HG03108 (cell line): ENCODE results near the gene JPH4.

Experiments used
- ATAC-seq: cut with Tn5 transposase; IDR thresholded peaks from one replicate; pipeline ENCODE4 v1.9.1; 2021; ENCODE audit warnings: moderate library complexity; ENCODE audit not compliant: unreplicated experiment

Gene JPH4

GRCh38 chr14:23578560-23579310, at the start of gene JPH4:
Gene JPH4, minus strand, starts transcription at chr14:23578790. Its CDS starts 1,337 bp downstream, at chr14:23577453.
- no peak for ATAC-seq

GRCh38 chr14:23627961-23628360, 49.4 kb upstream of the JPH4 start:
- no peak for ATAC-seq

DNA sequence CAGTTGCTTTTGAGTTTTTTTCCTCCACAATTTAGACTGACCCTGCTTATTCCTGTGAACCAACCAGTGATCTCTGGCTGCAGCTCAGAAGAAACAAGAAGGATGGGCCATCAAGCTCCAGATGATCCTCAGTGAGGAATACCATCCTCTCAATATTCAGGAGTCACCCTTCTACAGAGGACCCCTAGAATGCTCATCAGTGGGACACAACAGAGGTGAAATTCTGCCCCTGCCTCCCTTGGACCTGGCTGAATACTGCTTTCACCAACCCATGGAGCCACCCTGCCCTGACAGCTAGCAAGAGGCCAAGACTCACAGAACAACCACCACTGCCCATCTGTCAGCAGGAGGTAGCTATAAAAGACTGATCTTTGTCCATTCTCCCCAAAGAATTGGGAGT, 48.4 kb upstream of the JPH4 start:
- no peak for ATAC-seq

GRCh38 chr14:23624830-23625404, 46.3 kb upstream of the JPH4 start:
- no peak for ATAC-seq

DNA sequence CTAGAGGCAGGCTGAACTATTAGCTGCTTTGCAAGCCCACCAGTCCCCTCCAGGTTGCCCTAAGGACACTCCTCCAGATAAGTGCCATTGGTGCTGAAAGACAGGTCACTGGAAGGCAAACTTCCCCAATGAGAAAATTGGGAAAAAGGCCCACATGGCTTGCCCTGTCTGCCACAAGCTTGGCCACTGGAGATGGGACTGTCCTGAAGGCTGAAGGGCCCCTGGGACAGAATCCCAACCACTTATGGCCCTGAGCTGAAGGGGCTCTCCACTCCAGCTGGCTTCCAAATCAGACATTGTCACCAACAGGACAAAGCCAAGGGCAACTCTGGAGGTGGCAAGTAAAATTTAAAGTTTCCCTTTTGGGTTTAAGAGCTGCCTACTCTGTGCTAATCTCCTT, 45.4 kb upstream of the JPH4 start:
- ATAC-seq: no peak

GRCh38 chr14:23622990-23623389, 44.4 kb upstream of the JPH4 start:
- ATAC-seq: no peak

DNA sequence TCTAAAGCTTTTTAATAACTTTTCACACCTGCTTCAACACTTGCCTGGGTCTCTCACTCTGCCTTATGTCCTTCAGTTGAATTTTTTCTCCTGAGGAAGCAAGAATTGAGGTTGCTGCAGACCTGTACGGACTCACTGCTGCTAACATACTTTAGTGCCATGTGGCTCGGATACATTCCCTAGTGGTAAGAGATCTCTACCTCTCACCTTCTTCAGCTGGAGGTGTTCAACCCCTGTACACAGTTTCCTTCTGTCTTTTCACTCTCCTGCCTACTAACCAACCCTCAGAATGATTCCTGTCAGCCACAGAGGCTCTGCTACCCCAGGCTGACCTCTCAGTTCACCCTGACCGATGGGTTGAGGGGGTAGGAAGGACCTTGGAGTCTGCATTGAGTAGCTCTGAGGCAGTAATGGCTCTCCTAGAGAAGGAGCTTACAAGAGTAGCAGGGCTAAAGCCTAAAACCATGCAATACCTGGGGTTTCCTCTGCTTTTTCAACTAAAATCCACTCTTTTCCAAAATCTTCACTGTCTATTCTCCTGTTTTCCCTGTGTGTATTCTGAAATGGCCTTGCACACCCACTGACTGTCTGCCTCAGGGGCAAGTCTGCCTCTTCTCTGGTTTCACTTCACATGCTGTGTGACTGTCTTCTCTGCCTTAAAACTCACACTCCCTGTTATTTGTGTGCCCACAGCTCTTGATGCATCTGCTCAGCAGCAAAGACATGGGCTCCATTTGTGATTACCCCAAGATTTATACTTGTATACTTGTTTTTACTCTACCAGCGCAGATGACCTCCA, 43.5 kb upstream of the JPH4 start:
- no peak for ATAC-seq

DNA sequence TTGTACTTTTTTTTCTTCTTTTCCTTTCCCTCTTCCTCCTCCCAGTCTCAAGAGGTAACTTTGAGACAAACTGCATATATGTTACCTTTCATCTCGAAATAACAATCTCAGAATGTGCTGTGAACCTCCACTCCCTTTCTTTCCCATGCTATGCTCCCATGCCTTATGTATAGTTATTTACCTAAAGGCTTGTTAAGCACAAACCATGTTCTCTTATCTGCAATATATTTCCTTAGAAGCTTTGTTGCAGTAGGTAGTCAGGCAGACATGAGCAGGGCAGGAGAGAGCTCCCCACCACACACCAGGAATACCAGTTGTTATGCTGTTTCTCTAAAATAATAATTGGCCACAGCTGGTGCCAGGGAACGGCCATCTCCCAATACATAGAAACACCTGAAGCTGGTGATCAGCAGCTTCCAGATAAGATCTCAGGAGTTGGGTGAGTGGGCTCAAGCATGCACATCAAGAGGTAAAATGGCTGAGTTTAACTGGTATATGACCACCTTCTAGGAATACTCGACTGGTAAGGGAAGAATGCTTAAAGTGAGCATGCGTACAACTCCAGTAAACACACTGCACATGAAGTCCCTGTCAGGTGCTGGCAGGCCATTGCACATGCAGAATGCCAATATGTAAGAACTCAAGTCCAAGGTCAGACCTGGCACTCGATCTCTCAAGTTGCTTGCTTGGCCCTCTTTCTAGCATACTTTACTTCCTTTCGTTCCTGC, 42.8 kb upstream of the JPH4 start:
- ATAC-seq: no peak

- ATAC-seq: no peak
Observed at GRCh38 chr14:23620177-23620702, 41.6 kb upstream of the JPH4 start.

- ATAC-seq: no peak
Observed at GRCh38 chr14:23618415-23618988, 39.9 kb upstream of the JPH4 start.

DNA sequence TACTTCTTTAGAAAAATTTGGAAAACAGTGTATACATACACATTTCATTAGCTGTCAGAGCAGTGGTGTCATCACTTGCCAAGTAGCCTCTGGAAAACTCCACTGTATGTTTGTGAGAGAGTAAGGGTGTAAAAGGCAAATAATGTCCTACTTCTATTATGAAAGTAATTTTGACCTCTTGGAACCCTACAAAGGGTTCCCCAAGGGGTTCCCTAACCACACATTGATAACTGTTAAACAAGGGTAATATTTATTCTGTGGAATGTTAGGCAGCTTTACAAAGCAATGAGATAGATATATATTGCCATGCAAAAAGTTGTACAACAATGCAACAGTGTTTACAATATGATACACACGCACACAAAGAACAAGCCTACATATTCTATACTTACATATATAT, 38.9 kb upstream of the JPH4 start:
- ATAC-seq: no peak

DNA sequence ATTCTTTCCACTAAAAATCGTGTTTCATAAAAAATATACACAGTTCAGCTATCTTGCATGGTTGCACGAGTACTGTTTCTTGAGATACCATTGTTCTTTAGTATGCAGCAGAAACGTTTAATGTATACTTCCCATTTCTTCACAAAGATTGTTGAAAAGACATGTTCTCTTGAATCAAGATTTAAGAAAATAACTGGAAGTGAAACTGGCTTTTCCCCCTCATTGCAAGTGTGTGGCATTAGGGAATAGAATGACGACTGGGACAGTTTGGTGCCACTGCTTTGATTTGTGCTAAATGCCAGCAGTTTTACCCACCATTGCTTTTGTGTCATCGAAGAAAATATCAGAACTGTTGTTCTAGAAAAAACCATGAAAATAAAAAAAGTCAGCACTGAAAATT, 37.3 kb upstream of the JPH4 start:
- ATAC-seq: no peak

DNA sequence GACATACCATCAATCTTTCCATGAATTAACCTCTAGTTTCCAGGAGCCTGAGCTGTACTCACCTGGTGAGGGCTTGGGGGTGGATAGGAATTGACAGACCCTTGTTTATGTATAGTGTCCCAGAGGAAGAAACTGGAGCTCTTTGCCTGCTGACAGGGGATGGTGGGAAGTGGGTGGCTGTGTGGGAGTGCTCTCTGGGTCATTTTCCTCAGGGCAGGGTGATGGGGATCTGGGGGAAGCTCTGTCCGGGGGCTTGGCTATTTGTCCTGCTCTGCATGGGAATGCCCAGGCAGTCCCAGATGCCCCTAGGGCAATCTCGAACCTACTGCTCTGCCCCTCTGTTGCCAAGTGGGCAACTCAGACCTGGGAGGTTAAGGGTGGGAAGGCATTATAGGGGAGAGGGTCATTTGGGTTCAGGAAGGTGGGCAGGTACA, 35.8 kb upstream of the JPH4 start:
- ATAC-seq: no peak

DNA sequence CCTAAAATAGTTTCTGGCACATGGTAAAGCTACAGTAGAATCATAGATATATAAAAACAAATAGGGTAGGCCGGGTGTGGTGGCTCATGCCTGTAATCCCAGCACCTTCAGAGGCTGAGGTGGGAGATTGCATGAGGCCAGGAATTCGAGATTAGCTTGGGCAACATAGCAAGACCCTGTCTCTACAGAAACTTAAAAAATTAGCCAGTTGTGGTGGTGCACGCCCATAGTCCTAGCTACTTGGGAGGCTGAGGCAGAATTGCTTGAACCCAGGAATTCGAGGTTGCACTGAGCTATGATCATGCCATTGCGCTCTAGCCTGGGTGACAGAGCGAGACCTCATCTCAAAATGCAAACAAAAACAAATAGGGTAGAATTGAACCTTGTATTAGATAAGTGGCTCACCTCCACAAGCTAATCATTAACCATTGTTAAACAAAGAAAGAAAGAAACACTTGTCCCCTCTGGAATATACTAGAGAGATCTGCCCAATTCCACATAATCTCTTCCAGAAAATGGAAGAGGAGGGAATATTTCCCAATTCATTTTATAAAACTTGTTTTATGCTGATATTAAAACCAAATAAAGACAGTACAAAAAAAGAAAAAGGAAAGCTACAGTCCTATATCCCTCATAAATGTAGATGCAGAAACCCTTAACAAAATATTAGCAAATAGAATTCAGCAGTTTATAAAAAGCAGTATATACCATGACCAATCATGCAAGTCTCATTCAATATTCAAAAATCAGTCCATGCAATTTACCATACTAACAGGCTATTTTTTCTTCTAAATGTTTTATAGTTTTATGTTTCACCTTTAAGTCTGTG, 34.9 kb upstream of the JPH4 start:
- ATAC-seq: no peak

DNA sequence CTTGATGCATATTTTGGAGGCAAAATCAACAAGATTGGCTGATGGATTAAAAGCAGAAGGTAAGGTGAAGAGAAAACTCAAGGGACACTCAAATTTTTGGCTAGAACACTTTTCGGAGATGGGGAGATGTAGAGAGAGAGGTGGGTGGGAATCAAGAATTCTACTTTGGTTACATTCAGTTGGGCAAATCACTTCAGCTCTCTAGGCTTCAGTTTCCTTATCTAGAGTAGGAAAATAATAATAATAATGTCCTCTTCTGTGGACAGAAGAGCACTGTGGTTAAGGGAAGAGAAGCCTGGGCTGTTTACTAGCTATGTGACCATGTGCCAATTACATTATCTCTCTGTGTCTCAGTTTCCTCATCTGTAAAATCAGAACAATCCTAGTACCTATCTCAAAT, 34.2 kb upstream of the JPH4 start:
- no peak for ATAC-seq

DNA sequence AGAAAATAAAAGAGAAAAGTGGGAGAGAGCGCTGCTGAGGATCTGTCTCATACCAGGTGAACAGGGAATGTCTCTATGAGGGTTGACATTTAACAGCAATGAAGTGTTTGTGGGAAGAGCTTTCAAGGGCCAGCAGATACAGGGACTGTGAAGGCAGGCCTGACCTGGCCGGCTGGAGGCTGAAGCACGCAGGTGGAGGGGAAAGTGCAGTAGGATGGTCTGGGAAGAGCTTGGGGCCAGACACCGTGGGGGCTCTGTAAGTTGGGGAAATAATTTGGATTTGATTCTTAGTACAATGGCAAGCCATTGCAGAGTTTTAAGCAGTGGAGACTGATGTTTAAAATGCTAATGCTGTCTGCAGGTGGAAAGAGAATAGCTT, 33.8 kb upstream of the JPH4 start:
- ATAC-seq: no peak

DNA sequence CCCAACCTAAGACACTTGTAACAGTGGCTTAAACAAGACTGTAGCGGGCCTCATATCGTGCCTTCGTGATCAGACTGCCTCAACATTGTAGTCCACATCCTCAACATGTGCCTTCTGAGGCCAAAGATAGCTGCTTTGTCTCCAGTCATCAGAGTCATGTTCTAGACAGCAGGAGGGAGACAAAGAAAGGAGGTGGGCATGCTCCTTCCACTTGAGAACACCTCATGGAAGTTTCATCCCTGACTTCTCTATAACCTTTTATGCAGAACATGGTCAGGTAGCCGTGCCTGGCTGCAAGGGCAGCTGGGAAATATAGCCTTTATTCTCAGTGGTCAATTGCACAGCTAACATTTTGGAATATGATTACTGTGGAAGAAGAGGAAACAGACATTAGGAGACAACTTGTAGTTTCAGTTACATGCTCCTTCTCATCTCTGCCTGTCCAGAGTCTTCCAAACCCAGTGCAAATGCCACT, 32.3 kb upstream of the JPH4 start:
- no peak for ATAC-seq

DNA sequence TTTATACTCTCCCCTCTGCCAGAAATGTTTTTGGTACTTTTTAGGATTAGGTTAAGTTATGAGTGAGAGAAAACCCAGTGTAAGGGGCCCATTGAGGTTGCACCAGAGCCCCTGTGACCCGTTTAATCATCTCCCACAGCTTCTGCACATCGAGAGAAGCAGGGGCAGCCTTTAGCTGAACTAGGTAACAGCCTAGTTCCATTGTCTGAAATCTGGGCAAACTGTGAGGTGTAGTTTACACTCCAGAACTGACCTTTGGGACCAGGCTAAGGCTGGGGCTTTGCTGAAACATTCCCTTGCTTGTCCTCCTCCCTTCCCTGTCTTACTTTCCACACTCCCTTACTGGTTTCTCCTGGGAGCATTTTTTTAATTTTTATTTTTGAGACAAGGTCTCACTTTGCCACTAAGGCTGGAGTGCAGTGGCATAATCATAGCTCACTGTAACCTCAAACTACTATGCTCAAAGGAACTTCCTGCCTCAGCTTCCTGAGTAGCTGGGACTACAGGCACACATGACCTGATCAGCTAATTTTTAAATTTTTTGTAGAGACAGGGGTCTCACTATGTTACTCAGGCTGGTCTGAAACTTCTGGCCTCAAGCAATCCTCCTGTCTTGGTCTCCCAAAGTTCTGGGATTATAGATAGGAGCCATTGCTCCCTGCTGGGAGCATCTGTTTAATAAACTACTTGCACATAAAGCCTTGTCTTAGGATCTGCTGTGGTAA, 31.7 kb upstream of the JPH4 start:
- no peak for ATAC-seq
